GM12878 (cell line): ENCODE data around the gene FN3K. TPM values are rescaled to one million over a fixed set of nuclear protein-coding genes. Genes with fewer than 3 reads are reported as not detected.

Experiments
- BCL3 ChIP-seq: IDR thresholded peaks from 2 replicates; pipeline ENCODE4 v1.6.1; 2011; ENCODE audit warnings: borderline replicate concordance, low read depth, mild to moderate bottlenecking, moderate library complexity, low read length; ENCODE audit not compliant: insufficient read depth, poor library complexity, severe bottlenecking
- FOXM1 ChIP-seq: IDR thresholded peaks from 2 replicates; pipeline ENCODE4 v1.6.1; 2012; ENCODE audit warnings: low read depth, mild to moderate bottlenecking, inconsistent platforms, low read length, moderate library complexity
- JUNB ChIP-seq: IDR thresholded peaks from 2 replicates; pipeline ENCODE4 v1.6.1; 2016; ENCODE audit warnings: antibody characterized with exemption, mild to moderate bottlenecking
- MYC ChIP-seq: IDR thresholded peaks from 2 replicates; pipeline ENCODE4 v1.6.1; 2011; ENCODE audit warnings: mild to moderate bottlenecking, low read length, moderate library complexity, inconsistent platforms; ENCODE audit not compliant: insufficient read depth, insufficient replicate concordance, insufficient read length, severe bottlenecking
- NRF1 ChIP-seq: conservative IDR thresholded peaks from 2 replicates; pipeline ENCODE4 v1.6.1; 2011; ENCODE audit warnings: mild to moderate bottlenecking, low read depth, low read length, improper control_type of control experiment
- polyA plus RNA-seq, 11 experiments: library from polyadenylated mRNA; depleted of rRNA in 4 of 11; unstranded in 6 of 11; stranded (reverse) in 5 of 11; fragments of >200 nt; fragmentation: Nextera tagmentation in 4 of 11; fragmentation: Illumina TruSeq in 1 of 11; extraction: Ambion mirVana in 4 of 11; extraction: Trizol in 1 of 11; gene quantifications; 1 replicate in 1 of 11; 2 replicates in 10 of 11; pipeline versions ENCODE4 v1.2.1 to v1.2.3, GENCODE V29; 2011 to 2016; ENCODE audit warnings: inconsistent platforms in 2 of 11, missing spikeins in 2 of 11, low read depth in 1 of 11
- total RNA-seq, 4 experiments: library from RNA; depleted of rRNA in 3 of 4; stranded (reverse); fragments of >200 nt in 3 of 4; fragmentation: Illumina TruSeq in 1 of 4; extraction: Trizol in 1 of 4; gene quantifications; 2 replicates each; pipeline versions ENCODE4 v1.2.1 to v1.2.3, GENCODE V29; 2013 to 2021
- TF ChIP-seq, protein P1 (sequence below): IDR thresholded peaks from 2 replicates; pipeline ENCODE4 v1.6.1; 2012; ENCODE audit warnings: improper control_type of control experiment, low read depth, low read length; ENCODE audit not compliant: insufficient replicate concordance

Gene FN3K
- total and polyA plus RNA-seq, 10 of the 15 experiments (the other 5 are each of a cell fraction or from before 2014, with no cell fraction given): 0.08 to 0.51 (median 0.17) TPM; not detected in 7

DNA sequence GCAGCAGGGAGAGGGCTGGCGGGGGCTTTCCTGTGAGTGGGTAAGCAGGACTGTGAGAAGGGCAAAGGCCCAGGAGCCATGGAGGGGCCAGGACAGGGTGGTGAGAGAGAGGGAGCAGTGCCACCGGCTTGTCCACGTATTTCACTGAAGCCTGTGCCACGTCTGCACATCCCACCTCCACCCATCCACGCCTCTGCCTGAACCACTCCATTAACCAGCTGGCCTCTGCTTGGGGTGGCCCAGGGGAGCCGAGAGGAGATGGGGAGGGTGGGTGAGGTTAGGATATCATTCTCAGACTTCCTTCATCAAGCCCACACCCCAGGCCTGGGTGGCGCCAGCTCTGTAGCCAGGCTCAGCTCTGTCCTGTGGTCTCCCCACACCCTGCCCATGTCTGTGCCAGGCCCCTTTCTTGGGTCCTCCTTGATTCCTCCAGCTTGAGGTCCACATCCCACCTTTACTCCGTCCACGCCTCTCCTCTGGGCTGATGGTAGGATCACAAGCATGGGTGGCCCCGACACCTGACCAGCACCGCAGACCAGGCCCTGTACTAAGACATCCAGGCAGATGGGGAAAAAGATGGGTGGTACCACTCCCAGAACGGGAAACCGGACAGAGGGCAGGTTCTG is 3.2 kb upstream of the FN3K start (continued):
- TF ChIP-seq MYC (no peak), FOXM1 (no peak), JUNB (no peak), BCL3 (no peak), NRF1 (no peak)
- TF ChIP-seq, protein P1, sequence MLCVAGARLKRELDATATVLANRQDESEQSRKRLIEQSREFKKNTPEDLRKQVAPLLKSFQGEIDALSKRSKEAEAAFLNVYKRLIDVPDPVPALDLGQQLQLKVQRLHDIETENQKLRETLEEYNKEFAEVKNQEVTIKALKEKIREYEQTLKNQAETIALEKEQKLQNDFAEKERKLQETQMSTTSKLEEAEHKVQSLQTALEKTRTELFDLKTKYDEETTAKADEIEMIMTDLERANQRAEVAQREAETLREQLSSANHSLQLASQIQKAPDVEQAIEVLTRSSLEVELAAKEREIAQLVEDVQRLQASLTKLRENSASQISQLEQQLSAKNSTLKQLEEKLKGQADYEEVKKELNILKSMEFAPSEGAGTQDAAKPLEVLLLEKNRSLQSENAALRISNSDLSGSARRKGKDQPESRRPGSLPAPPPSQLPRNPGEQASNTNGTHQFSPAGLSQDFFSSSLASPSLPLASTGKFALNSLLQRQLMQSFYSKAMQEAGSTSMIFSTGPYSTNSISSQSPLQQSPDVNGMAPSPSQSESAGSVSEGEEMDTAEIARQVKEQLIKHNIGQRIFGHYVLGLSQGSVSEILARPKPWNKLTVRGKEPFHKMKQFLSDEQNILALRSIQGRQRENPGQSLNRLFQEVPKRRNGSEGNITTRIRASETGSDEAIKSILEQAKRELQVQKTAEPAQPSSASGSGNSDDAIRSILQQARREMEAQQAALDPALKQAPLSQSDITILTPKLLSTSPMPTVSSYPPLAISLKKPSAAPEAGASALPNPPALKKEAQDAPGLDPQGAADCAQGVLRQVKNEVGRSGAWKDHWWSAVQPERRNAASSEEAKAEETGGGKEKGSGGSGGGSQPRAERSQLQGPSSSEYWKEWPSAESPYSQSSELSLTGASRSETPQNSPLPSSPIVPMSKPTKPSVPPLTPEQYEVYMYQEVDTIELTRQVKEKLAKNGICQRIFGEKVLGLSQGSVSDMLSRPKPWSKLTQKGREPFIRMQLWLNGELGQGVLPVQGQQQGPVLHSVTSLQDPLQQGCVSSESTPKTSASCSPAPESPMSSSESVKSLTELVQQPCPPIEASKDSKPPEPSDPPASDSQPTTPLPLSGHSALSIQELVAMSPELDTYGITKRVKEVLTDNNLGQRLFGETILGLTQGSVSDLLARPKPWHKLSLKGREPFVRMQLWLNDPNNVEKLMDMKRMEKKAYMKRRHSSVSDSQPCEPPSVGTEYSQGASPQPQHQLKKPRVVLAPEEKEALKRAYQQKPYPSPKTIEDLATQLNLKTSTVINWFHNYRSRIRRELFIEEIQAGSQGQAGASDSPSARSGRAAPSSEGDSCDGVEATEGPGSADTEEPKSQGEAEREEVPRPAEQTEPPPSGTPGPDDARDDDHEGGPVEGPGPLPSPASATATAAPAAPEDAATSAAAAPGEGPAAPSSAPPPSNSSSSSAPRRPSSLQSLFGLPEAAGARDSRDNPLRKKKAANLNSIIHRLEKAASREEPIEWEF: no peak
